HCT116 (cell line): Measurements from ENCODE around the gene BANF1. TPM values are rescaled to one million over a fixed set of nuclear protein-coding genes. Genes with fewer than 3 reads are reported as not detected.
A peak's percentile ranks its signal among the peaks of the same experiment; 100 is the strongest.

Experiments used
- ATAC-seq: fragments of 200-7000 bp; cut with Tn5 transposase; 2 replicates; pipeline ENCODE4 v1.9.1; 2020; ENCODE audit warnings: mild to moderate bottlenecking, moderate library complexity
- BruUV-seq: library from RNA; stranded (reverse); fragments of 400-500 nt; replicated peaks from 2 replicates; lab custom pipeline; 2021; lab: Mats Ljungman, UMichigan
- CTCF ChIA-PET: fragments of 300-600 bp; sonication (Branson Sonifier 250); formaldehyde crosslinking; loops from one replicate; lab custom pipeline; 2021; ENCODE audit warnings: antibody characterized with exemption; lab: Charles Lee
- POLR2A ChIA-PET: fragments of 300-600, 350-600 bp; sonication (Branson Sonifier 250); formaldehyde crosslinking; loops from one replicate; lab custom pipeline; 2021; ENCODE audit warnings: antibody characterized with exemption; lab: Charles Lee
- RAD21 ChIA-PET, 2 experiments: fragments of 300-600 bp; sonication (Branson Sonifier 250); formaldehyde crosslinking; loops; one replicate each; lab custom pipeline; 2023; ENCODE audit warnings: low total read pairs in 2 of 2; ENCODE audit not compliant: uncharacterized antibody in 2 of 2, unreplicated experiment in 2 of 2, low non-redundant PET in 1 of 2; lab: Charles Lee
- DNase-seq: peaks from one replicate; pipeline ENCODE4 v3.0.0-alpha.2; 2010; ENCODE audit warnings: low read depth, low spot score
- H2AFZ ChIP-seq: fragments of 200-600 bp; shearing (Covaris generic), sonication (generic); 2 replicates; pipeline ENCODE4 v1.6.1; 2017; ENCODE audit warnings: low read depth, mixed run types, mixed read lengths, antibody characterized with exemption, low read length; ENCODE audit not compliant: poor library complexity, severe bottlenecking
- H3K27ac ChIP-seq: 2 replicates; pipeline ENCODE4 v1.5.1; 2012; ENCODE audit warnings: low read depth, low read length
- H3K27me3 ChIP-seq: fragments of 200-600 bp; sonication (generic); 2 replicates; pipeline ENCODE4 v1.6.1; 2016; ENCODE audit warnings: mixed run types, low read length, mixed read lengths; ENCODE audit not compliant: insufficient read depth
- H3K36me3 ChIP-seq, 2 experiments: fragments of 200-500 bp in 1 of 2; fragments of 200-600 bp in 1 of 2; sonication (Bioruptor generic) in 1 of 2; sonication (generic) in 1 of 2; 2 replicates each; pipeline versions ENCODE4 v1.5.1 to v1.6.1; 2014 to 2016; ENCODE audit warnings: low read length in 2 of 2, inconsistent platforms in 1 of 2, mixed read lengths in 1 of 2, mixed run types in 1 of 2; ENCODE audit not compliant: insufficient read depth in 2 of 2, control insufficient read depth in 1 of 2
- H3K4me1 ChIP-seq, 2 experiments: fragments of 200-600 bp in 1 of 2; sonication (generic) in 1 of 2; 2 replicates each; pipeline versions ENCODE4 v1.5.1 to v1.6.1; 2012 to 2017; ENCODE audit warnings: low read length in 2 of 2, inconsistent platforms in 1 of 2, mild to moderate bottlenecking in 1 of 2, mixed read lengths in 1 of 2, mixed run types in 1 of 2, moderate library complexity in 1 of 2; ENCODE audit not compliant: insufficient read depth in 2 of 2, control insufficient read depth in 1 of 2
- H3K4me2 ChIP-seq: fragments of 200-600 bp; sonication (generic); 2 replicates; pipeline ENCODE4 v1.6.1; 2017; ENCODE audit warnings: mixed run types, low read length, mixed read lengths
- H3K4me3 ChIP-seq, 2 experiments: fragments of 200-600 bp in 1 of 2; sonication (generic) in 1 of 2; replicated peaks in 1 of 2; 2 replicates each; pipeline ENCODE4 v1.5.1; 2011 to 2016; ENCODE audit warnings: low read length in 2 of 2, control low read depth in 1 of 2, low read depth in 1 of 2, mild to moderate bottlenecking in 1 of 2, mixed read lengths in 1 of 2, mixed run types in 1 of 2
- H3K79me2 ChIP-seq: fragments of 200-600 bp; sonication (generic); 2 replicates; pipeline ENCODE4 v1.6.1; 2017; ENCODE audit warnings: mild to moderate bottlenecking, mixed run types, low read length, moderate library complexity, mixed read lengths; ENCODE audit not compliant: insufficient read depth
- H3K9ac ChIP-seq: fragments of 200-600 bp; sonication (generic); 2 replicates; pipeline ENCODE4 v1.6.1; 2016; ENCODE audit warnings: low read length, mixed read lengths
- H3K9me2 ChIP-seq: fragments of 200-600 bp; sonication (generic), shearing (Covaris generic); 2 replicates; pipeline ENCODE4 v1.6.1; 2017; ENCODE audit warnings: mixed run types, mild to moderate bottlenecking, moderate library complexity; ENCODE audit not compliant: insufficient read depth
- H3K9me3 ChIP-seq, 2 experiments: fragments of 200-500 bp in 1 of 2; fragments of 200-600 bp in 1 of 2; sonication (Bioruptor generic) in 1 of 2; sonication (generic) in 1 of 2; 2 replicates each; pipeline ENCODE4 v1.6.1; 2014 to 2017; ENCODE audit warnings: low read length in 2 of 2, mixed read lengths in 2 of 2, inconsistent platforms in 1 of 2, low read depth in 1 of 2, mild to moderate bottlenecking in 1 of 2, mixed run types in 1 of 2, moderate library complexity in 1 of 2; ENCODE audit not compliant: control insufficient read depth in 1 of 2, insufficient read depth in 1 of 2
- H4K20me1 ChIP-seq: fragments of 200-600 bp; sonication (generic), shearing (Covaris generic); 2 replicates; pipeline ENCODE4 v1.6.1; 2017; ENCODE audit warnings: mixed run types, mild to moderate bottlenecking, moderate library complexity; ENCODE audit not compliant: insufficient read depth
- CBX3 ChIP-seq: IDR thresholded peaks from 2 replicates; pipeline ENCODE4 v1.6.1; 2012; ENCODE audit warnings: low read depth
- EGR1 ChIP-seq: IDR thresholded peaks from 2 replicates; pipeline ENCODE4 v1.6.1; 2012; ENCODE audit warnings: low read depth
- ELF1 ChIP-seq: IDR thresholded peaks from 2 replicates; pipeline ENCODE4 v1.6.1; 2012; ENCODE audit warnings: low read depth, borderline replicate concordance
- EZH2 ChIP-seq: fragments of 200-600 bp; sonication (generic); IDR thresholded peaks from 2 replicates; pipeline ENCODE4 v1.6.1; 2017; ENCODE audit warnings: antibody characterized with exemption, mixed run types
- EZH2phosphoT487 ChIP-seq: fragments of 200-600 bp; IDR thresholded peaks from 2 replicates; pipeline ENCODE4 v1.6.1; 2018; ENCODE audit warnings: antibody characterized with exemption, borderline replicate concordance
- POLR2AphosphoS5 ChIP-seq: IDR thresholded peaks from 2 replicates; pipeline ENCODE4 v1.6.1; 2011; ENCODE audit warnings: mild to moderate bottlenecking, low read depth, low read length, moderate library complexity
- RAD21 ChIP-seq: IDR thresholded peaks from 2 replicates; pipeline ENCODE4 v1.6.1; 2012; ENCODE audit warnings: low read depth, mild to moderate bottlenecking
- SP1 ChIP-seq: IDR thresholded peaks from 2 replicates; pipeline ENCODE4 v1.6.1; 2012; ENCODE audit warnings: low read depth
- ZNF274 ChIP-seq: fragments of 200-500 bp; sonication (Bioruptor generic); IDR thresholded peaks from 2 replicates; pipeline ENCODE4 v1.6.1; 2014; ENCODE audit warnings: mild to moderate bottlenecking, low read depth, low read length, inconsistent platforms
- intact Hi-C: fragments of 100-400 bp; cut with micrococcal nuclease; formaldehyde crosslinking; loops from 2 replicates; pipeline ENCODE4 v1.10.0; 2022
- total RNA-seq: library from RNA; stranded (reverse); gene quantifications from one replicate; pipeline ENCODE4 v1.2.1, GENCODE V29; 2021; ENCODE audit not compliant: unreplicated experiment
- TF ChIP-seq, protein P1 (sequence below): IDR thresholded peaks from 2 replicates; pipeline ENCODE4 v1.6.1; 2012
- TF ChIP-seq, protein P2 (sequence below): IDR thresholded peaks from 2 replicates; pipeline ENCODE4 v1.6.1; 2012; ENCODE audit warnings: low read depth
- TF ChIP-seq, protein P3 (sequence below), 3 experiments: fragments of 200-600 bp in 1 of 3; sonication (generic) in 1 of 3; IDR thresholded peaks in 2 of 3; conservative IDR thresholded peaks in 1 of 3; 2 replicates each; pipeline ENCODE4 v1.5.1; 2012 to 2017; ENCODE audit warnings: low read depth in 2 of 3, low read length in 2 of 3, antibody characterized with exemption in 1 of 3, borderline replicate concordance in 1 of 3, control low read depth in 1 of 3, mild to moderate bottlenecking in 1 of 3, mixed read lengths in 1 of 3, mixed run types in 1 of 3, moderate library complexity in 1 of 3; ENCODE audit not compliant: insufficient read depth in 1 of 3

Gene BANF1
- total RNA-seq, 1 experiment from 2014 or later: 356 TPM

DNA sequence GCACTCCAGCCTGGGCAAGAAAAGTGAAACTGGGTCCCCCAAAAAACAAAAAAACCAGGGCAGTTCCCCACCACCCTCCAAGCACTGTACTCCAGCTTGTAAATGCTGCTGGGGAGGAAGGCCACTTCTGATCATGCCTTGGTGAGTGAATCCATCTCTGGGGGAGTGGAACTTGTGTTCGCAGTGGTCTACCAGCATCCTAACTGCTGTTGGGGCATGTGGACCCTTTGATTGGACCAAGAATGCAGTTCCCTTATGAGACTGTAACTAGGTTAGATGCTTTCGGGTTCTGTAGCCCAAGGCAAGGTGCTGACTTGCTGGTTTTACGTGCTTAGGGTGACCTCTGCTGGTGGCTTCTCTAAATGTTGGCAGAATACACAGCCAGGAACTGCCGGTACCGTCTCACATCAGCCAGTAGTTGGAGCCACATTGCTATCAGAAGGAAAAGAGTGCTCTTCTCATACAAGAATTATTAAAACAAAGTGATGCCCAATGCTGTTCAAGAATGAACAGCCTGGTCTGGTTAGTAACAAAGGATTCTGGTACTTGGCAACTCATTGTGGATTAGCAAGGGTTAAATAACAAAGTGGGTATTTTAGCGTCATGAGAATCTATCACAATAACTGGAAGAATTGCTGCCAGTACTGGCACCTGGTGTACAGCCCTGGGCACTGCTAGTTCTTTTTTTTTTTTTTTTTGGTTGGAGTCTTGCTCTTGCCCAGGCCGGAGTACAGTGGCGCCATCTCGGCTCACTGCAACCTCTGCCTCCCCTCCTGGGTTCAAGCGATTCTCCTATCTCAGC, 13.3 kb upstream of the BANF1 start:
- H2AFZ ChIP-seq: no peak overlapping the region
- H3K36me3 ChIP-seq: no peaks in the 10 kb centered on the region; a peak in 1 of 4 replicates
- TF ChIP-seq, protein P1, sequence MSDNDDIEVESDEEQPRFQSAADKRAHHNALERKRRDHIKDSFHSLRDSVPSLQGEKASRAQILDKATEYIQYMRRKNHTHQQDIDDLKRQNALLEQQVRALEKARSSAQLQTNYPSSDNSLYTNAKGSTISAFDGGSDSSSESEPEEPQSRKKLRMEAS: peak; percentile 7; the same call in 1 of the 2 replicates
- no peak for TF ChIP-seq EZH2phosphoT487
- TF ChIP-seq, protein P2, sequence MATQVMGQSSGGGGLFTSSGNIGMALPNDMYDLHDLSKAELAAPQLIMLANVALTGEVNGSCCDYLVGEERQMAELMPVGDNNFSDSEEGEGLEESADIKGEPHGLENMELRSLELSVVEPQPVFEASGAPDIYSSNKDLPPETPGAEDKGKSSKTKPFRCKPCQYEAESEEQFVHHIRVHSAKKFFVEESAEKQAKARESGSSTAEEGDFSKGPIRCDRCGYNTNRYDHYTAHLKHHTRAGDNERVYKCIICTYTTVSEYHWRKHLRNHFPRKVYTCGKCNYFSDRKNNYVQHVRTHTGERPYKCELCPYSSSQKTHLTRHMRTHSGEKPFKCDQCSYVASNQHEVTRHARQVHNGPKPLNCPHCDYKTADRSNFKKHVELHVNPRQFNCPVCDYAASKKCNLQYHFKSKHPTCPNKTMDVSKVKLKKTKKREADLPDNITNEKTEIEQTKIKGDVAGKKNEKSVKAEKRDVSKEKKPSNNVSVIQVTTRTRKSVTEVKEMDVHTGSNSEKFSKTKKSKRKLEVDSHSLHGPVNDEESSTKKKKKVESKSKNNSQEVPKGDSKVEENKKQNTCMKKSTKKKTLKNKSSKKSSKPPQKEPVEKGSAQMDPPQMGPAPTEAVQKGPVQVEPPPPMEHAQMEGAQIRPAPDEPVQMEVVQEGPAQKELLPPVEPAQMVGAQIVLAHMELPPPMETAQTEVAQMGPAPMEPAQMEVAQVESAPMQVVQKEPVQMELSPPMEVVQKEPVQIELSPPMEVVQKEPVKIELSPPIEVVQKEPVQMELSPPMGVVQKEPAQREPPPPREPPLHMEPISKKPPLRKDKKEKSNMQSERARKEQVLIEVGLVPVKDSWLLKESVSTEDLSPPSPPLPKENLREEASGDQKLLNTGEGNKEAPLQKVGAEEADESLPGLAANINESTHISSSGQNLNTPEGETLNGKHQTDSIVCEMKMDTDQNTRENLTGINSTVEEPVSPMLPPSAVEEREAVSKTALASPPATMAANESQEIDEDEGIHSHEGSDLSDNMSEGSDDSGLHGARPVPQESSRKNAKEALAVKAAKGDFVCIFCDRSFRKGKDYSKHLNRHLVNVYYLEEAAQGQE: no peak
- no peak for TF ChIP-seq SP1
- no peak for TF ChIP-seq ZNF274
- no peak for TF ChIP-seq EGR1
- TF ChIP-seq CBX3: 0 out of 2 replicates have a peak, but pooled peaks have one; percentile 32
- TF ChIP-seq EZH2: no peak
- TF ChIP-seq RAD21: peak; percentile 100
- TF ChIP-seq, protein P3, sequence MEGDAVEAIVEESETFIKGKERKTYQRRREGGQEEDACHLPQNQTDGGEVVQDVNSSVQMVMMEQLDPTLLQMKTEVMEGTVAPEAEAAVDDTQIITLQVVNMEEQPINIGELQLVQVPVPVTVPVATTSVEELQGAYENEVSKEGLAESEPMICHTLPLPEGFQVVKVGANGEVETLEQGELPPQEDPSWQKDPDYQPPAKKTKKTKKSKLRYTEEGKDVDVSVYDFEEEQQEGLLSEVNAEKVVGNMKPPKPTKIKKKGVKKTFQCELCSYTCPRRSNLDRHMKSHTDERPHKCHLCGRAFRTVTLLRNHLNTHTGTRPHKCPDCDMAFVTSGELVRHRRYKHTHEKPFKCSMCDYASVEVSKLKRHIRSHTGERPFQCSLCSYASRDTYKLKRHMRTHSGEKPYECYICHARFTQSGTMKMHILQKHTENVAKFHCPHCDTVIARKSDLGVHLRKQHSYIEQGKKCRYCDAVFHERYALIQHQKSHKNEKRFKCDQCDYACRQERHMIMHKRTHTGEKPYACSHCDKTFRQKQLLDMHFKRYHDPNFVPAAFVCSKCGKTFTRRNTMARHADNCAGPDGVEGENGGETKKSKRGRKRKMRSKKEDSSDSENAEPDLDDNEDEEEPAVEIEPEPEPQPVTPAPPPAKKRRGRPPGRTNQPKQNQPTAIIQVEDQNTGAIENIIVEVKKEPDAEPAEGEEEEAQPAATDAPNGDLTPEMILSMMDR (IDR thresholded peaks at IDR 0.05 in 2 of 3, conservative IDR thresholded peaks at IDR 0.05 in 1 of 3; ENCODE audit: borderline replicate concordance in 1 of 3, insufficient read depth in 1 of 3, low read depth in 2 of 3, low read length in 2 of 3): peak; percentile 88 to 100 (median 99)
- 0 out of 2 replicates have a peak, but pooled peaks have one; percentile 18 for TF ChIP-seq POLR2AphosphoS5
- no peak for TF ChIP-seq ELF1
- TF ChIP-seq, all 23 proteins: peak for 5
- Histone ChIP-seq H3K79me2 (no peaks in the 10 kb centered on the region), H3K27ac (peak overlapping the region; percentile 39), H3K9ac (no peak overlapping the region), H3K4me2 (no peak overlapping the region), H3K4me1 (peaks cover 0 to 8% of the 10 kb centered on the region in 2 experiments; a peak in 2 of 4 replicates), H3K27me3 (no peaks in the 10 kb centered on the region), H4K20me1 (no peaks in the 10 kb centered on the region), H3K9me2 (no peaks in the 10 kb centered on the region), H3K4me3 (no peak overlapping the region), H3K9me3 (no peaks in the 10 kb centered on the region)
- ATAC-seq: peak; percentile 98
- BruUV-seq: no TSS peak
- CTCF ChIA-PET: interaction anchor here (0.6 to 4.3 kb wide), 13 partner anchors 9 to 621 kb away, joined by 3 to 38 read pairs (median 4); partner anchors contain the start of genes CCDC85B, FIBP, KAT5 and MUS81
- POLR2A ChIA-PET: interaction anchor here (0.7 to 1.7 kb wide), 3 partner anchors 87 to 97 kb away, joined by 3 to 8 read pairs (median 7); no protein-coding TSS in a partner anchor
- intact Hi-C loops: loop anchor here (1.0 kb wide), 4 partner anchors 98 to 283 kb away; no protein-coding TSS in a partner anchor
- RAD21 ChIA-PET: interaction anchor here (0.8 kb wide), 2 partner anchors 101 to 104 kb away, joined by 4 read pairs; partner anchors contain the start of gene FIBP (in 1 of the 2)
- peak; percentile 95 for DNase-seq
